Stomach (tissue), 9 donors: ENCODE measurements around the gene HOMER3. TPM values are rescaled to one million over a fixed set of nuclear protein-coding genes. Genes with fewer than 3 reads are reported as not detected.
A peak's percentile ranks its signal among the peaks of the same experiment; 100 is the strongest.

Experiments used
- DNase-seq, 2 donors: peaks; one replicate each; pipeline versions ENCODE4 v3.0.0 to v3.0.0-alpha.2; 2013 to 2019
- H3K27ac ChIP-seq, 5 donors: fragments of 200-600 bp in 4 of 5; sonication (generic) in 4 of 5; one replicate each; pipeline ENCODE4 v1.5.1; 2013 to 2019; ENCODE audit warnings: mild to moderate bottlenecking in 1 of 5, moderate library complexity in 1 of 5
- H3K27me3 ChIP-seq, 3 donors: fragments of 200-600 bp; sonication (generic); one replicate each; pipeline ENCODE4 v1.5.1; 2017 to 2019; ENCODE audit warnings: mixed run types in 1 of 3
- H3K36me3 ChIP-seq, 4 donors: fragments of 200-600 bp; sonication (generic); 1 replicate in 3 of 4; 2 replicates in 1 of 4; pipeline ENCODE4 v1.5.1; 2016 to 2019
- H3K4me1 ChIP-seq, 4 donors: fragments of 200-600 bp; sonication (generic); one replicate each; pipeline ENCODE4 v1.5.1; 2016 to 2019
- H3K4me3 ChIP-seq, 4 donors: fragments of 200-600 bp; sonication (generic) in 3 of 4; one replicate each; pipeline ENCODE4 v1.5.1; 2016 to 2019; ENCODE audit warnings: mild to moderate bottlenecking in 1 of 4
- H3K9me3 ChIP-seq, 4 donors: fragments of 200-600 bp; sonication (generic); one replicate each; pipeline ENCODE4 v1.5.1; 2016 to 2019
- CTCF ChIP-seq, 7 experiments: fragments of 450-650 bp in 4 of 7; fragments of 200-600 bp in 3 of 7; sonication (generic) in 3 of 7; IDR thresholded peaks; one replicate each; pipeline ENCODE4 v1.5.1; 2016 to 2019; ENCODE audit warnings: antibody characterized with exemption in 7 of 7, control low read depth in 2 of 7, mild to moderate bottlenecking in 1 of 7
- EP300 ChIP-seq: sonication (generic); formaldehyde crosslinking; IDR thresholded peaks from one replicate; pipeline ENCODE4 v1.6.1; 2017; ENCODE audit warnings: antibody characterized with exemption
- POLR2A ChIP-seq, 4 donors: fragments of 450-650 bp; IDR thresholded peaks; one replicate each; pipeline ENCODE4 v1.6.1; 2016; ENCODE audit warnings: antibody characterized with exemption in 4 of 4, control low read depth in 2 of 4, mild to moderate bottlenecking in 1 of 4, moderate library complexity in 1 of 4
- POLR2AphosphoS5 ChIP-seq, 3 donors: sonication (generic); formaldehyde crosslinking; IDR thresholded peaks; one replicate each; pipeline ENCODE4 v1.6.1; 2016; ENCODE audit warnings: antibody characterized with exemption in 3 of 3
- WGBS, 5 donors: extraction: QIAGEN DNeasy Blood & Tissue Kit in 3 of 5; methylation state at CpG; one replicate each; pipeline versions ENCODE4 v1.1.5 to v1.1.7; 2013 to 2018; 5-methylcytosine and 5-hydroxymethylcytosine counted together
- intact Hi-C: fragments of 100-400 bp; cut with DNase I; formaldehyde crosslinking; loops from one replicate; pipeline ENCODE4 v1.15.1; 2023; ENCODE audit warnings: low total_unique reads
- polyA plus RNA-seq, 3 donors: library from polyadenylated mRNA; stranded (reverse); fragments of 200-250 nt; gene quantifications; one replicate each; pipeline ENCODE4 v1.2.3, GENCODE V29; 2013
- total RNA-seq, 5 donors: library from RNA; depleted of rRNA; stranded (reverse); fragments of >200 nt; gene quantifications; one replicate each; pipeline versions ENCODE4 v1.1.0 to v1.2.3, GENCODE V29; 2014 to 2016
- donor health status: healthy with polysubstance abuse.
- donor health status: Bipolar disorder and iron deficiency.
- donor health status: healthy.

The HOMER3 gene
- total and polyA plus RNA-seq, 8 donors = 5.1 to 74.7 (median 16.8) TPM

DNA sequence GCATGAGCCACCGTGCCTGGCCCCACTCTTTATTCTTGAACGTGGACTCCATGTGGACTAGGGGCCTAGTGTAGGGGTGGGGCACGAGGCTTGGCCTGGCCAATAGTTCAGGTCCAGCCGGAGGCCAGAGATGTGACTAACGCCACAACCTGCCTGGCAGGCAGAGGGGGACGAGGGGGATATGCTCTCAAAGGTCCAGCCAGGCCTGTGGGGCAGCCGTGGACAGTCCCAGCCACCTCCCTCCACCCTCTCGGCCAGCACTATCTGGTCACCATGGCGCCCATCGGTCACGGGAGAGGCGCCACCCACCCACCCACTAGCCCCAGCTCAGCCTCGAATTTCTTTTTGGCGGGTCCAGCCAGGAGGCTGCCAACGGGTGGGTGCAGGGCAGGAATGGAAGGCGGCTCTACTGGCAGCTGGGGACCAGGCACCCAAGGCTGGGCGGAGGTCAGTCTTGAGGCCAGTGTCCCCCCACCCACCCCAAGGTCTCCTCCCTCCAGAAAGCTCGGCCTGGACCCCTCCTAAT lies 42.9 kb downstream of the HOMER3 start:
- Histone ChIP-seq H3K27ac (no peak overlapping the region), H3K4me1 (peaks cover 13 to 48% (median 27%) of the 10 kb centered on the region in 4 donors), H3K4me3 (no peak overlapping the region), H3K27me3 (peaks cover 5 to 43% (median 34%) of the 10 kb centered on the region in 3 donors), H3K36me3 (peaks cover 25 to 42% (median 36%) of the 10 kb centered on the region in 4 donors), H3K9me3 (no peaks in the 10 kb centered on the region)
- TF ChIP-seq POLR2A (IDR thresholded peaks at IDR 0.05) (no peak), CTCF (IDR thresholded peaks at IDR 0.05) (no peak), POLR2AphosphoS5 (IDR thresholded peaks at IDR 0.05) (no peak), EP300 (no peak)
- intact Hi-C loops = no loop called here
- DNase-seq = no peak
- 30 to 54% (median 37%) methylated on average over 8 to 18 of the region's 18 CpGs for WGBS, 5 donors

GRCh38 chr19:18897094-18898029 lies 43.7 kb downstream of the HOMER3 start:
- H3K4me1 ChIP-seq = peaks cover 13 to 48% (median 27%) of the 10 kb centered on the region in 4 donors
- no peaks in the 10 kb centered on the region for H3K9me3 ChIP-seq
- TF ChIP-seq POLR2A (IDR thresholded peaks at IDR 0.05) (no peak), CTCF (IDR thresholded peaks at IDR 0.05) (no peak), POLR2AphosphoS5 (IDR thresholded peaks at IDR 0.05) (no peak), EP300 (no peak)
- H3K27me3 ChIP-seq = peaks cover 5 to 50% (median 34%) of the 10 kb centered on the region in 3 donors
- 81 to 88% (median 84%) methylated on average over 24 to 25 of the region's 25 CpGs for WGBS, 5 donors
- no peak overlapping the region for H3K4me3 ChIP-seq
- intact Hi-C loops = no loop called here
- H3K36me3 ChIP-seq = peaks cover 20 to 37% (median 31%) of the 10 kb centered on the region in 4 donors
- no peak overlapping the region for H3K27ac ChIP-seq
- DNase-seq = no peak

GRCh38 chr19:18896421-18896841 lies 44.6 kb downstream of the HOMER3 start:
- Histone ChIP-seq H3K27ac (no peak overlapping the region), H3K36me3 (peaks cover 18 to 33% (median 28%) of the 10 kb centered on the region in 4 donors), H3K27me3 (peaks cover 5 to 50% (median 34%) of the 10 kb centered on the region in 3 donors), H3K4me1 (peaks cover 13 to 48% (median 27%) of the 10 kb centered on the region in 4 donors), H3K4me3 (peak overlapping the region in 3 of 4 donors; percentile 15 to 28 (median 28)), H3K9me3 (no peaks in the 10 kb centered on the region)
- intact Hi-C loops = no loop called here
- 14 to 60% (median 17%) methylated on average over 1 to 33 of the region's 33 CpGs for WGBS, 5 donors
- TF ChIP-seq EP300 (no peak), CTCF (IDR thresholded peaks at IDR 0.05) (no peak), POLR2A (IDR thresholded peaks at IDR 0.05) (no peak), POLR2AphosphoS5 (IDR thresholded peaks at IDR 0.05) (no peak)
- DNase-seq = peak in 1 of 2 donors; percentile 46

DNA sequence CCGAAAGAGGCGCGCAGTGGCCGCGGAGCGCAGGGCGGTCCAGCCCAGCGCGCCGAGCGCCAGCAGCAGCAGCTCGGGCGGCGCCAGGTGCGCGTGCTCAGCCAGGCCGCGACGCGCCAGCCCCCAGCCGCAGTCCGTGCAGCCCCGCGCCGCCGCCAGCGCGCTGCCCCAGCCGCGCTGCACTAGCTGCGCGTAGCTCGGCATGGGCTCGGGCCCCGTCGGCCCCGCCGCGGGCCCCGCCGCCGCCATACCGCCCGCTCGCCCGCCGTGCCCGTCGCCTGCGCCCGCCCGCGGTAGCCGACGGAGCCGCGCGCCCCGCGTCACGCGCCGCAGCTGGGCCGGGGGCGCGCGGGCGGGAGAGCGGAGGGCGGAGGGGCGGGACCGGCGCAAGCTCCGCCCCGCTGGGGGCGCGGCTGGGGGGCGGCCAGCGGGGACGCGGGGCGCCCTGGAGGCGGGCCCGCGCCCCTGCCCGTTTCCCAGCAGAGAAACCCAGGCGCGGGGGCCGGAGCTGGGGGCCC lies 45.1 kb downstream of the HOMER3 start, which contains the start of gene CERS1:
CERS1 (minus strand) TSS at position 335 of the 518 bp plus-strand sequence; CDS start at position 249, 86 bp downstream.
- peak within 1 kb of the TSS; percentile 36 to 50 (median 43) for H3K4me3 ChIP-seq
- peaks cover 5 to 50% (median 34%) of the 10 kb centered on the region in 3 donors for H3K27me3 ChIP-seq
- peaks cover 12 to 28% (median 22%) of the 10 kb centered on the region in 4 donors for H3K36me3 ChIP-seq
- WGBS, 5 donors = 1 to 3% (median 1%) methylated on average over 22 to 82 of the region's 89 CpGs; no CpG with 5 or more reads in 2 of the 5 donors
- peaks cover 13 to 48% (median 27%) of the 10 kb centered on the region in 4 donors for H3K4me1 ChIP-seq
- DNase-seq = peak in 1 of 2 donors; percentile 73
- no peak for TF ChIP-seq POLR2AphosphoS5 (IDR thresholded peaks at IDR 0.05)
- TF ChIP-seq POLR2A (IDR thresholded peaks at IDR 0.05) = no peak
- TF ChIP-seq EP300 = no peak
- no peak for TF ChIP-seq CTCF (IDR thresholded peaks at IDR 0.05)
- intact Hi-C loops = no loop called here
- H3K9me3 ChIP-seq = no peaks in the 10 kb centered on the region
- peak within 1 kb of the TSS in 2 of 5 donors; percentile 7 to 38 for H3K27ac ChIP-seq
